Psoas muscle (tissue), 8 donors: ENCODE measurements around the gene ALPK3. TPM values are rescaled to one million over a fixed set of nuclear protein-coding genes. Genes with fewer than 3 reads are reported as not detected.

ENCODE experiments used
- ATAC-seq, 4 donors: fragments of 200-7000 bp; cut with Tn5 transposase; one replicate each; pipeline ENCODE4 v1.9.1; 2020; ENCODE audit warnings: moderate library complexity in 3 of 4, mild to moderate bottlenecking in 2 of 4
- DNase-seq, 2 donors: peaks; one replicate each; pipeline ENCODE4 v3.0.0-alpha.2; 2020
- H3K27ac ChIP-seq: fragments of 200-600 bp; one replicate; pipeline ENCODE4 v1.8.0; 2022
- H3K27me3 ChIP-seq, 3 donors: fragments of 200-600 bp in 1 of 3; one replicate each; pipeline versions ENCODE4 v1.6.1 to v1.8.0; 2013 to 2022; ENCODE audit warnings: low read length in 2 of 3, mild to moderate bottlenecking in 2 of 3, moderate library complexity in 1 of 3; ENCODE audit not compliant: insufficient read depth in 3 of 3
- H3K36me3 ChIP-seq, 2 donors: fragments of 200-600 bp in 1 of 2; one replicate each; pipeline versions ENCODE4 v1.6.1 to v1.8.0; 2013 to 2022; ENCODE audit warnings: low read depth in 1 of 2, mild to moderate bottlenecking in 1 of 2, moderate library complexity in 1 of 2; ENCODE audit not compliant: insufficient read depth in 1 of 2
- H3K4me1 ChIP-seq: fragments of 200-600 bp; one replicate; pipeline ENCODE4 v1.8.0; 2022
- H3K4me3 ChIP-seq: fragments of 200-600 bp; one replicate; pipeline ENCODE4 v1.8.0; 2022; ENCODE audit warnings: mild to moderate bottlenecking
- H3K9me3 ChIP-seq: fragments of 200-600 bp; one replicate; pipeline ENCODE4 v1.8.0; 2022
- WGBS, 3 donors: extraction: QIAGEN DNeasy Blood & Tissue Kit; methylation state at CpG; one replicate each; pipeline versions ENCODE4 v1.1.6 to v1.1.7; 2013; 5-methylcytosine and 5-hydroxymethylcytosine counted together
- intact Hi-C, 2 donors: fragments of 100-400 bp; cut with DNase I; formaldehyde crosslinking; loops; one replicate each; pipeline versions ENCODE4 v1.11.0 to v1.14.2; 2022
- polyA plus RNA-seq, 3 donors: library from polyadenylated mRNA; stranded (reverse); fragments of 200-250 nt; gene quantifications; one replicate each; pipeline ENCODE4 v1.2.3, GENCODE V29; 2013
- total RNA-seq, 4 donors: library from RNA; stranded (reverse); fragmentation: NEBNext Ultra II Directional in 2 of 4; extraction: Animal tissue kit (Norgen Biotek cat#: 25700) in 2 of 4; gene quantifications; one replicate each; pipeline versions ENCODE4 v1.2.1 to v1.2.4, GENCODE V29; 2021 to 2023
- TF ChIP-seq, protein P1 (sequence below): fragments of 200-600 bp; IDR thresholded peaks from one replicate; pipeline ENCODE4 v1.8.0; 2022; ENCODE audit warnings: antibody characterized with exemption
- donor health status: healthy with polysubstance abuse.
- donor health status: DM: no; HTN: no; CAD: no; lungs with moderate emphysema.
- donor health status: Bipolar disorder and iron deficiency.
- donor health status: healthy.
- donor health status: DM: yes; HTN: yes; CAD: no.
- donor health status: DM: no; HTN: no; CAD: no.
- donor health status: DM: no; HTN: no; CAD: no.
- donor health status: DM: yes; HTN: yes; CAD: no.

ALPK3 gene
- total and polyA plus RNA-seq, 7 donors: 75.7 to 461 (median 245) TPM

DNA sequence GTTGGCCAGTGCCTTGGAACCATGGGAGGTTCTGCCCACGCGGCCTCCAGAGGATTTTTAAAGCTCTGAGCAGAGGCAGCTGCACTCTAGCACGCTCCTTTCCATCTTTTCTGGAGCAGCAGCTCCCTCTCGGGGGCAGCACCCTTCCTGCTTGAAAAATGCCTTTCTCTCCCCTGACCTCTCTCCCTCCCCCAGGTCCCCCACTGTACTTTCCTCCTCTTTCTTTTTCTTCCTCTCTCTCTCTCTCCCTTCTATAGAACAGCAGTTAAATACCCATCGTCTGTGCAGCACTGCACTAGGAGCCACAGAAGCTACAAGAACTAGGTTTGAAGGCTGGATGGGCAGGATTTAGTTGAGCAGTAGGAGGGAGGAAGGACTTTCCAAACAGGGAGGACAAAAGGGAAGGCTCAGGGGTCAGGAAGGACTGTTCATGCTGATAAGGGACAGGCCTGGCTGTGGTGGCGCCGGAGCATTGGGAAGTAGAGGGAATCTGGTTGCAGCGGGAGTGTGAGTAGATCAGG, 4.4 kb downstream of the ALPK3 start:
- TF ChIP-seq, protein P1, sequence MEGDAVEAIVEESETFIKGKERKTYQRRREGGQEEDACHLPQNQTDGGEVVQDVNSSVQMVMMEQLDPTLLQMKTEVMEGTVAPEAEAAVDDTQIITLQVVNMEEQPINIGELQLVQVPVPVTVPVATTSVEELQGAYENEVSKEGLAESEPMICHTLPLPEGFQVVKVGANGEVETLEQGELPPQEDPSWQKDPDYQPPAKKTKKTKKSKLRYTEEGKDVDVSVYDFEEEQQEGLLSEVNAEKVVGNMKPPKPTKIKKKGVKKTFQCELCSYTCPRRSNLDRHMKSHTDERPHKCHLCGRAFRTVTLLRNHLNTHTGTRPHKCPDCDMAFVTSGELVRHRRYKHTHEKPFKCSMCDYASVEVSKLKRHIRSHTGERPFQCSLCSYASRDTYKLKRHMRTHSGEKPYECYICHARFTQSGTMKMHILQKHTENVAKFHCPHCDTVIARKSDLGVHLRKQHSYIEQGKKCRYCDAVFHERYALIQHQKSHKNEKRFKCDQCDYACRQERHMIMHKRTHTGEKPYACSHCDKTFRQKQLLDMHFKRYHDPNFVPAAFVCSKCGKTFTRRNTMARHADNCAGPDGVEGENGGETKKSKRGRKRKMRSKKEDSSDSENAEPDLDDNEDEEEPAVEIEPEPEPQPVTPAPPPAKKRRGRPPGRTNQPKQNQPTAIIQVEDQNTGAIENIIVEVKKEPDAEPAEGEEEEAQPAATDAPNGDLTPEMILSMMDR: no peak
- no peak for DNase-seq
- 34 to 38% (median 38%) methylated on average over 8 of the region's 8 CpGs for WGBS, 3 donors
- H3K4me3 ChIP-seq: peak overlapping the region; percentile 90
- intact Hi-C loops: no loop called here
- no peak for ATAC-seq
- H3K27ac ChIP-seq: peak overlapping the region; percentile 99
- no peaks in the 10 kb centered on the region for H3K27me3 ChIP-seq
- H3K4me1 ChIP-seq: peaks cover 84% of the 10 kb centered on the region
- peaks cover 4 to 33% of the 10 kb centered on the region in 2 donors for H3K36me3 ChIP-seq
- H3K9me3 ChIP-seq: no peaks in the 10 kb centered on the region

DNA sequence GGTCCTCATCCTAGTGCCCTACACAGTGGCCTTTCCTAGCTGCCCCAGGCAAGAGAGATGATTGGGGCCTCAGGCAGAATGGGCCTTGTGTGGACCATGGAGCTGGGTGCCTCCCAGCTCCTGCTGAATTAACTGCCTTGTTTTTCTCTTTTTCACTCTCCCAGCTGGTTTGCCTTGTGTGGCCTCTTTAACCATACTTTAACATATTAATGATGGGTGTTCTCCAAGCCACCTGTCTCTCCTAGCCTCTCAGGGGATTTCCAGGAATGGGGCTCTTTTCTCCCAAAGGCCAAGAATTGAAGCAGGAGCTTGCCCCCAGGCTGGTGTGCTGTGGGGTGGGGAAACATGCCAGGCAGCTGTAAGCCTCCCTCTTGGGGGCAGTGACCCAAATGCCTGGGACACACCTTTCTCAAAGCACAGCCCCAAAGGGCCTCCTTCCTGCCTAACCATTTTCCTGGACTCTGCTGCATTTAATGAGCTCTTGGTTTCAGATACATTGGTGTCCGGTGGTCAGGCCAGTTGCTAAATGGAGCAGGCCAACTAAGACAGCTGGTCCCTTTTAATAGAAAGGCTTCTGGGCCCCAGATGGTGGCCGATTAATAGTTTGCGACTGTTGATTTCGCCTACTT, 5.6 kb downstream of the ALPK3 start:
- DNase-seq (no peak), ATAC-seq (peak; percentile 18 to 55 (median 31))
- H3K27me3 ChIP-seq: no peaks in the 10 kb centered on the region
- peak overlapping the region; percentile 90 for H3K4me3 ChIP-seq
- intact Hi-C loops: no loop called here
- peaks cover 4 to 43% of the 10 kb centered on the region in 2 donors for H3K36me3 ChIP-seq
- TF ChIP-seq, protein P1: no peak
- peak overlapping the region; percentile 99 for H3K27ac ChIP-seq
- no peaks in the 10 kb centered on the region for H3K9me3 ChIP-seq
- H3K4me1 ChIP-seq: peaks cover 92% of the 10 kb centered on the region
- 20 to 30% (median 23%) methylated on average over 4 of the region's 4 CpGs for WGBS, 3 donors

DNA sequence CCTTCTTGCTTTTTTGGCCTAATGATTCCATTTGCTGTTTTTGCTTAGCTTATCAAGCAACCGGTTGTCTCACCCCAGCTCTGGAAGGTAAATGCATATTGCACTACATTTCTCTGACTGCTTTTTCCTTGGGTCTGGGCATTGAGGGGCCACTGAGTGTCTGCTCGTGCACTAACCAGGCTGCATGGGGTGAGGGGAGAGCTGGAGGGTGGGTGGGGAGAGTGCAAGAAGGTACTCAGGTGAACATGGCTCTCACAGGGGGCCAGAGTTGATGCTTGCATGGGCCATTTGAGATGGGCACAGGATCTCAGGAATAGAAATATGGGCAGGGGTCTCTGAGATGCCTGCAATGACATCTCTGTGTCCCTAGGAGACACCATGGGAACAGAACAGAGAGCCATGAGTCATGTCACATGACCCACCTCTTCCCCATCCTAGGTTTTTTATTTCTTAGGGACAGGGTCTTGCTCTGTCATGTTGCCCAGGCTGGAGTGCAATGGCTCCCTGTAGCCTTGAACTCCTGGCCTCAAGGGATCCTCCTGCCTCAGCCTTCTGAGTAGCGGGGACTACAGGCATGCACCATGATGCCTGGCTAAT, 6.2 kb downstream of the ALPK3 start:
- intact Hi-C loops: no loop called here
- peak overlapping the region; percentile 99 for H3K27ac ChIP-seq
- ATAC-seq (no peak), DNase-seq (no peak)
- TF ChIP-seq, protein P1: no peak
- peaks cover 8 to 48% of the 10 kb centered on the region in 2 donors for H3K36me3 ChIP-seq
- WGBS, 3 donors: 44 to 48% (median 48%) methylated on average over 3 of the region's 3 CpGs
- peaks cover 98% of the 10 kb centered on the region for H3K4me1 ChIP-seq
- H3K4me3 ChIP-seq: peak overlapping the region; percentile 90
- H3K27me3 ChIP-seq: no peaks in the 10 kb centered on the region
- no peaks in the 10 kb centered on the region for H3K9me3 ChIP-seq

DNA sequence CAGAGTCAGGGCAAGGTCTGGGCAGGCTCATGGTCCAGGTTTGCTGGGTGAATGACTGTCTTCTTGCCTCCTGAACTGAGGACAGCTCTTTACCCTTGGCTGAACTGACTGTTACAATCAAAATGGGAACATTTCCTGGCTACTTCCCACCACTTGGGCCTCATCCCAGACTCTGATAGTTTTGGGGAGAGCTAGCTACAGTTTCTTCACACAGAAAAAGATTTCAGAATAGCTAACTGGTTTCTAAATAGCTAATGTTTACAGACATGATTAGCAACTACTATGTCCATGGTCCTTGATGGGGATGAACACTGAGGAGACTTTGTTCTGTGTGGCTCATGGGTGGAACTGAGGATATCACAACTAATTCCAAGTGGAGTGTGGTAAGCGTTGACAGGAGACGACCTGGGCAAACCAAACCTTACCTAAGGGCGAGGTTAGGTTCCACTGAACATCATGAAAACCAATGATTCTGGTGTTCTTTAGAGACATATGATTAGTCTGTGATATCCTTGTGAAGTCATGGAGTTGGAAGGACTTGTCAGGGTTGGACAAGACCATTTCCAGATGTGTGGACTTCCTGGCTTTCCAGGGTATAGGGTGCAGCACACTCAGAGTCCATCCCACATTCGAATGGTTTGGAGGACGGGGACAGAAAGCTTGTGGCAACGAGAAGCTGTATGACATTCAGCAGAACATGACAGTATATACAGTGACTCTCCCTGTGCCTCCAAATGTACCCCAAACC, 7.3 kb downstream of the ALPK3 start:
- Histone ChIP-seq H3K4me3 (peak overlapping the region; percentile 90), H3K9me3 (no peaks in the 10 kb centered on the region), H3K27me3 (no peaks in the 10 kb centered on the region), H3K36me3 (peaks cover 8 to 49% of the 10 kb centered on the region in 2 donors), H3K4me1 (peaks cover 100% of the 10 kb centered on the region), H3K27ac (peak overlapping the region; percentile 99)
- TF ChIP-seq, protein P1: no peak
- DNase-seq (peak; percentile 66 to 75), ATAC-seq (peak in 3 of 4 donors; percentile 25 to 45 (median 28))
- WGBS, 3 donors: 46 to 57% (median 54%) methylated on average over 6 of the region's 6 CpGs
- intact Hi-C loops: no loop called here
